ENCODE measurements around the gene EVC2. TPM values are rescaled to one million over a fixed set of nuclear protein-coding genes. Genes with fewer than 3 reads are reported as not detected.

Gene EVC2
- 0.73 TPM for total RNA-seq

- Histone ChIP-seq H3K4me1 (ENCODE audit: insufficient read depth, low read length) (peaks cover 7% of the 10 kb centered on the region), H3K9me3 (ENCODE audit: low read depth, low read length) (no peaks in the 10 kb centered on the region), H3K4me3 (ENCODE audit: low read length) (peak within 1 kb of the TSS; percentile 29), H3K27me3 (ENCODE audit: insufficient read depth, low read length) (peaks cover 44% of the 10 kb centered on the region)
These were observed at the start of gene EVC2 for GRCh38 chr4:5708449-5709206. Gene EVC2, minus strand, starts transcription at chr4:5708559. Its CDS starts 46 bp downstream, at chr4:5708513.

GRCh38 chr4:5757954-5758353 is 49.6 kb upstream of the EVC2 start:
- Histone ChIP-seq H3K9me3 (ENCODE audit: low read depth, low read length) (no peaks in the 10 kb centered on the region), H3K27me3 (ENCODE audit: insufficient read depth, low read length) (no peaks in the 10 kb centered on the region), H3K4me3 (ENCODE audit: low read length) (no peak overlapping the region), H3K4me1 (ENCODE audit: insufficient read depth, low read length) (no peaks in the 10 kb centered on the region)

GRCh38 chr4:5757536-5757935 is 49.2 kb upstream of the EVC2 start:
- Histone ChIP-seq H3K9me3 (ENCODE audit: low read depth, low read length) (no peaks in the 10 kb centered on the region), H3K4me3 (ENCODE audit: low read length) (no peak overlapping the region), H3K27me3 (ENCODE audit: insufficient read depth, low read length) (no peaks in the 10 kb centered on the region), H3K4me1 (ENCODE audit: insufficient read depth, low read length) (no peaks in the 10 kb centered on the region)

- H3K4me1 ChIP-seq (ENCODE audit: insufficient read depth, low read length): no peaks in the 10 kb centered on the region
- H3K9me3 ChIP-seq (ENCODE audit: low read depth, low read length): no peaks in the 10 kb centered on the region
- no peaks in the 10 kb centered on the region for H3K27me3 ChIP-seq (ENCODE audit: insufficient read depth, low read length)
- H3K4me3 ChIP-seq (ENCODE audit: low read length): no peak overlapping the region
These were observed 48.7 kb upstream of the EVC2 start for GRCh38 chr4:5757091-5757490.

GRCh38 chr4:5756271-5756670 is 47.9 kb upstream of the EVC2 start:
- Histone ChIP-seq H3K4me3 (ENCODE audit: low read length) (no peak overlapping the region), H3K27me3 (ENCODE audit: insufficient read depth, low read length) (no peaks in the 10 kb centered on the region), H3K4me1 (ENCODE audit: insufficient read depth, low read length) (no peaks in the 10 kb centered on the region), H3K9me3 (ENCODE audit: low read depth, low read length) (no peaks in the 10 kb centered on the region)

GRCh38 chr4:5755679-5756078 is 47.3 kb upstream of the EVC2 start:
- H3K27me3 ChIP-seq (ENCODE audit: insufficient read depth, low read length): no peaks in the 10 kb centered on the region

GRCh38 chr4:5755161-5755560 is 46.8 kb upstream of the EVC2 start:
- Histone ChIP-seq H3K9me3 (ENCODE audit: low read depth, low read length) (no peaks in the 10 kb centered on the region), H3K27me3 (ENCODE audit: insufficient read depth, low read length) (no peaks in the 10 kb centered on the region), H3K4me3 (ENCODE audit: low read length) (no peak overlapping the region), H3K4me1 (ENCODE audit: insufficient read depth, low read length) (no peaks in the 10 kb centered on the region)

More at GRCh38 chr4:5755679-5756078, 47.3 kb upstream of the EVC2 start:
- Histone ChIP-seq H3K4me1 (ENCODE audit: insufficient read depth, low read length) (no peaks in the 10 kb centered on the region), H3K4me3 (ENCODE audit: low read length) (no peak overlapping the region), H3K9me3 (ENCODE audit: low read depth, low read length) (no peaks in the 10 kb centered on the region)

GRCh38 chr4:5754529-5754881 is 46.1 kb upstream of the EVC2 start:
- no peaks in the 10 kb centered on the region for H3K4me1 ChIP-seq (ENCODE audit: insufficient read depth, low read length)
- H3K9me3 ChIP-seq (ENCODE audit: low read depth, low read length): no peaks in the 10 kb centered on the region
- no peak overlapping the region for H3K4me3 ChIP-seq (ENCODE audit: low read length)
- no peaks in the 10 kb centered on the region for H3K27me3 ChIP-seq (ENCODE audit: insufficient read depth, low read length)

- no peaks in the 10 kb centered on the region for H3K4me1 ChIP-seq (ENCODE audit: insufficient read depth, low read length)
- no peaks in the 10 kb centered on the region for H3K27me3 ChIP-seq (ENCODE audit: insufficient read depth, low read length)
- no peak overlapping the region for H3K4me3 ChIP-seq (ENCODE audit: low read length)
- no peaks in the 10 kb centered on the region for H3K9me3 ChIP-seq (ENCODE audit: low read depth, low read length)
These were observed 45.6 kb upstream of the EVC2 start for GRCh38 chr4:5753766-5754528.

- H3K9me3 ChIP-seq (ENCODE audit: low read depth, low read length): no peaks in the 10 kb centered on the region
- no peak overlapping the region for H3K4me3 ChIP-seq (ENCODE audit: low read length)
- H3K4me1 ChIP-seq (ENCODE audit: insufficient read depth, low read length): no peaks in the 10 kb centered on the region
- H3K27me3 ChIP-seq (ENCODE audit: insufficient read depth, low read length): no peaks in the 10 kb centered on the region
These were observed 45.0 kb upstream of the EVC2 start for GRCh38 chr4:5753366-5753765.

GRCh38 chr4:5752376-5753184 is 44.2 kb upstream of the EVC2 start:
- H3K4me1 ChIP-seq (ENCODE audit: insufficient read depth, low read length): no peaks in the 10 kb centered on the region
- no peak overlapping the region for H3K4me3 ChIP-seq (ENCODE audit: low read length)
- no peaks in the 10 kb centered on the region for H3K27me3 ChIP-seq (ENCODE audit: insufficient read depth, low read length)
- H3K9me3 ChIP-seq (ENCODE audit: low read depth, low read length): no peaks in the 10 kb centered on the region

GRCh38 chr4:5751666-5752375 is 43.5 kb upstream of the EVC2 start:
- Histone ChIP-seq H3K9me3 (ENCODE audit: low read depth, low read length) (no peaks in the 10 kb centered on the region), H3K27me3 (ENCODE audit: insufficient read depth, low read length) (no peaks in the 10 kb centered on the region), H3K4me1 (ENCODE audit: insufficient read depth, low read length) (no peaks in the 10 kb centered on the region), H3K4me3 (ENCODE audit: low read length) (no peak overlapping the region)

GRCh38 chr4:5750946-5751665 is 42.7 kb upstream of the EVC2 start:
- Histone ChIP-seq H3K4me3 (ENCODE audit: low read length) (no peak overlapping the region), H3K9me3 (ENCODE audit: low read depth, low read length) (no peaks in the 10 kb centered on the region), H3K4me1 (ENCODE audit: insufficient read depth, low read length) (no peaks in the 10 kb centered on the region), H3K27me3 (ENCODE audit: insufficient read depth, low read length) (no peaks in the 10 kb centered on the region)
